ENCODE data around the gene IQCM. TPM values are rescaled to one million over a fixed set of nuclear protein-coding genes. Genes with fewer than 3 reads are reported as not detected.

The IQCM gene
- total RNA-seq, 1 experiment from 2014 or later = not detected

DNA sequence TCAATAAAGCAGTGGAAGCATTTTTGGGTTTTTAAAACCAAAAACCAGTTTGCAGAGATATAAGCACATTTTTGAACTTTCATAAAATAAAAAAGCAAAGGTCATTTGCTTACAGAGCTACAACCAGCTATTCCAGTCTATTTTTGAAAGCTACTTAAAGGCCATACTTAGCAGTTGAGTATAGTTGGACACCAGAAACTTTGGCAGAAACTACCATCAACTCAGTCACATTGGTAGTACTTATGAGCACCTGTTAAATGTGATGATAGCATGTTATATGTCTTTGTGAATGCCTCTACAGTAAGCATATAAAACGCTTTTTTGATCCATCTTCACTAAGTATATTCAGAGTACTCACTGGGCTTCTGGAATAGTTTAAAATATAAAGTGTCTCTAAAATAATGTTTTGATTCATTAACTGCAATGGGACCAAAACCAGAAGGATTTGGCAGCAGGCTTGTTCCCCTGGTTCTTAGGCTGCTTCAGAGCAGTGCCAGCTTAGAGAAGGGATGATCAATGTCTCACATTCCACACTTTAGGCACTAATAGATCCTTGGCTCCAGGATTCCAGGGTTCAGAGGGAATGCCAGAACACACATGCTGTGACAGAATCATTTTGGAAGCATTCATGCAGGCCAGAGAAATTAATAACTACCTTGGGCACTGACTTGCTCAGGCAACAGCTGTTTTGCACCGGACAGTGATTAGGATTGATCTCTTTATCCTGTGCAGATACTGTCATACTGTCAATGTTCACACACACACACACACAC is 103.9 kb downstream of the IQCM start:
- no peak for DNase-seq (ENCODE audit: low read depth, low spot score)
- no peak for ATAC-seq
- in situ Hi-C loops (cut with HindIII; ENCODE audit: low pct_unique_long_range_greater_than_20kb, low sequenced_read_pairs) = no loop called here
- TF ChIP-seq, protein P1, sequence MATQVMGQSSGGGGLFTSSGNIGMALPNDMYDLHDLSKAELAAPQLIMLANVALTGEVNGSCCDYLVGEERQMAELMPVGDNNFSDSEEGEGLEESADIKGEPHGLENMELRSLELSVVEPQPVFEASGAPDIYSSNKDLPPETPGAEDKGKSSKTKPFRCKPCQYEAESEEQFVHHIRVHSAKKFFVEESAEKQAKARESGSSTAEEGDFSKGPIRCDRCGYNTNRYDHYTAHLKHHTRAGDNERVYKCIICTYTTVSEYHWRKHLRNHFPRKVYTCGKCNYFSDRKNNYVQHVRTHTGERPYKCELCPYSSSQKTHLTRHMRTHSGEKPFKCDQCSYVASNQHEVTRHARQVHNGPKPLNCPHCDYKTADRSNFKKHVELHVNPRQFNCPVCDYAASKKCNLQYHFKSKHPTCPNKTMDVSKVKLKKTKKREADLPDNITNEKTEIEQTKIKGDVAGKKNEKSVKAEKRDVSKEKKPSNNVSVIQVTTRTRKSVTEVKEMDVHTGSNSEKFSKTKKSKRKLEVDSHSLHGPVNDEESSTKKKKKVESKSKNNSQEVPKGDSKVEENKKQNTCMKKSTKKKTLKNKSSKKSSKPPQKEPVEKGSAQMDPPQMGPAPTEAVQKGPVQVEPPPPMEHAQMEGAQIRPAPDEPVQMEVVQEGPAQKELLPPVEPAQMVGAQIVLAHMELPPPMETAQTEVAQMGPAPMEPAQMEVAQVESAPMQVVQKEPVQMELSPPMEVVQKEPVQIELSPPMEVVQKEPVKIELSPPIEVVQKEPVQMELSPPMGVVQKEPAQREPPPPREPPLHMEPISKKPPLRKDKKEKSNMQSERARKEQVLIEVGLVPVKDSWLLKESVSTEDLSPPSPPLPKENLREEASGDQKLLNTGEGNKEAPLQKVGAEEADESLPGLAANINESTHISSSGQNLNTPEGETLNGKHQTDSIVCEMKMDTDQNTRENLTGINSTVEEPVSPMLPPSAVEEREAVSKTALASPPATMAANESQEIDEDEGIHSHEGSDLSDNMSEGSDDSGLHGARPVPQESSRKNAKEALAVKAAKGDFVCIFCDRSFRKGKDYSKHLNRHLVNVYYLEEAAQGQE (IDR thresholded peaks at IDR 0.05; ENCODE audit: insufficient read depth in 1 of 2, low read depth in 2 of 2, low read length in 1 of 2) = no peak
- TF ChIP-seq SIN3A (IDR thresholded peaks at IDR 0.05; ENCODE audit: borderline replicate concordance, insufficient read depth, low read depth, low read length) = no peak
- TF ChIP-seq, protein P2, sequence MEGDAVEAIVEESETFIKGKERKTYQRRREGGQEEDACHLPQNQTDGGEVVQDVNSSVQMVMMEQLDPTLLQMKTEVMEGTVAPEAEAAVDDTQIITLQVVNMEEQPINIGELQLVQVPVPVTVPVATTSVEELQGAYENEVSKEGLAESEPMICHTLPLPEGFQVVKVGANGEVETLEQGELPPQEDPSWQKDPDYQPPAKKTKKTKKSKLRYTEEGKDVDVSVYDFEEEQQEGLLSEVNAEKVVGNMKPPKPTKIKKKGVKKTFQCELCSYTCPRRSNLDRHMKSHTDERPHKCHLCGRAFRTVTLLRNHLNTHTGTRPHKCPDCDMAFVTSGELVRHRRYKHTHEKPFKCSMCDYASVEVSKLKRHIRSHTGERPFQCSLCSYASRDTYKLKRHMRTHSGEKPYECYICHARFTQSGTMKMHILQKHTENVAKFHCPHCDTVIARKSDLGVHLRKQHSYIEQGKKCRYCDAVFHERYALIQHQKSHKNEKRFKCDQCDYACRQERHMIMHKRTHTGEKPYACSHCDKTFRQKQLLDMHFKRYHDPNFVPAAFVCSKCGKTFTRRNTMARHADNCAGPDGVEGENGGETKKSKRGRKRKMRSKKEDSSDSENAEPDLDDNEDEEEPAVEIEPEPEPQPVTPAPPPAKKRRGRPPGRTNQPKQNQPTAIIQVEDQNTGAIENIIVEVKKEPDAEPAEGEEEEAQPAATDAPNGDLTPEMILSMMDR (IDR thresholded peaks at IDR 0.05) = no peak
- no peak for TF ChIP-seq TCF7L2 (IDR thresholded peaks at IDR 0.05; ENCODE audit: low read depth, low read length)
- TF ChIP-seq POLR2AphosphoS5 (IDR thresholded peaks at IDR 0.05; ENCODE audit: low read depth, low read length) = no peak
- POLR2A ChIA-PET = no interaction called here
- intact Hi-C loops (cut with micrococcal nuclease; ENCODE audit: unreplicated experiment) = no loop called here
- H3K9me3 ChIP-seq (ENCODE audit: control insufficient read depth, insufficient read depth, low read depth, low read length) = no peaks in the 10 kb centered on the region
- BruUV-seq (replicated peaks) = no TSS peak
- CTCF ChIA-PET = no interaction called here
- H3K4me1 ChIP-seq (ENCODE audit: control insufficient read depth, insufficient read depth, low read length) = no peaks in the 10 kb centered on the region
- H3K4me3 ChIP-seq (ENCODE audit: low read depth in 2 of 2, low read length in 2 of 2) = no peak overlapping the region
- H3K36me3 ChIP-seq (ENCODE audit: control insufficient read depth, insufficient read depth, low read length) = no peaks in the 10 kb centered on the region
- H3K27me3 ChIP-seq (ENCODE audit: control insufficient read depth, insufficient read depth, low read length) = no peaks in the 10 kb centered on the region
- H3K27ac ChIP-seq (ENCODE audit: low read length) = no peak overlapping the region

DNA sequence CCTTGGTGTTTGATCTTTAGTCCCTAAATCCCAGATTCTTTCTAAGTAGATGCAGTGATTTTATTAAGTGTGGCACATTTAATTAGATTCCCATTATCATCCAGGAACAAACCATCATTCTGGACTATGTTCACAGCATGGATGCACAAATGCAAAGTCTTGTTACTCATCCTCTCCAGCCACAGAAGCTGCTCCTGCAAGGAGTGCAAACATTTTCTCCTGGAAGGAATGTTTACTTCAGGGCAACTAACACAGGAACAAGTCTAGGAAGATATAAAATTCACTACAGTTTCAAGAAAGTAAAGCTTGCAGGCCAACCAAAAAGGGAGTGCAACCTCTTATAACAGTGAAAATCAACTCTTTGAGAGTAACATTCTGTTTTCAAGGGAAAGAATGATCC is 106.0 kb downstream of the IQCM start:
- ATAC-seq = no peak
- intact Hi-C loops (cut with micrococcal nuclease; ENCODE audit: unreplicated experiment) = no loop called here

More for the DNA sequence above, 106.0 kb downstream of the IQCM start:
- Histone ChIP-seq H3K4me3 (ENCODE audit: low read depth in 2 of 2, low read length in 2 of 2) (no peak overlapping the region), H3K27me3 (ENCODE audit: control insufficient read depth, insufficient read depth, low read length) (no peaks in the 10 kb centered on the region), H3K27ac (ENCODE audit: low read length) (no peak overlapping the region), H3K4me1 (ENCODE audit: control insufficient read depth, insufficient read depth, low read length) (no peaks in the 10 kb centered on the region), H3K36me3 (ENCODE audit: control insufficient read depth, insufficient read depth, low read length) (no peaks in the 10 kb centered on the region), H3K9me3 (ENCODE audit: control insufficient read depth, insufficient read depth, low read depth, low read length) (no peaks in the 10 kb centered on the region)
- TF ChIP-seq TCF7L2 (IDR thresholded peaks at IDR 0.05; ENCODE audit: low read depth, low read length) = no peak
- TF ChIP-seq, protein P1 (IDR thresholded peaks at IDR 0.05; ENCODE audit: insufficient read depth in 1 of 2, low read depth in 2 of 2, low read length in 1 of 2) = no peak
- TF ChIP-seq, protein P2 (IDR thresholded peaks at IDR 0.05) = no peak
- no peak for TF ChIP-seq SIN3A (IDR thresholded peaks at IDR 0.05; ENCODE audit: borderline replicate concordance, insufficient read depth, low read depth, low read length)
- no peak for TF ChIP-seq POLR2AphosphoS5 (IDR thresholded peaks at IDR 0.05; ENCODE audit: low read depth, low read length)
- DNase-seq (ENCODE audit: low read depth, low spot score) = no peak
- CTCF ChIA-PET = no interaction called here
- no TSS peak for BruUV-seq (replicated peaks)
- POLR2A ChIA-PET = no interaction called here
- in situ Hi-C loops (cut with HindIII; ENCODE audit: low pct_unique_long_range_greater_than_20kb, low sequenced_read_pairs) = no loop called here
